HCT116 (cell line): ENCODE data around the gene PRKAR1A.

ENCODE experiments used
- ELF1 ChIP-seq: IDR thresholded peaks from 2 replicates; pipeline ENCODE4 v1.6.1; 2012; ENCODE audit warnings: low read depth, borderline replicate concordance
- POLR2A ChIP-seq: IDR thresholded peaks from 2 replicates; pipeline ENCODE4 v1.7.0; 2011; ENCODE audit warnings: borderline replicate concordance; ENCODE audit not compliant: insufficient read depth, insufficient read length; ENCODE audit errors: extremely low read depth
- POLR2AphosphoS5 ChIP-seq: IDR thresholded peaks from 2 replicates; pipeline ENCODE4 v1.6.1; 2011; ENCODE audit warnings: mild to moderate bottlenecking, low read depth, low read length, moderate library complexity
- RAD21 ChIP-seq: IDR thresholded peaks from 2 replicates; pipeline ENCODE4 v1.6.1; 2012; ENCODE audit warnings: low read depth, mild to moderate bottlenecking
- SP1 ChIP-seq: IDR thresholded peaks from 2 replicates; pipeline ENCODE4 v1.6.1; 2012; ENCODE audit warnings: low read depth
- TCF7L2 ChIP-seq: IDR thresholded peaks from 2 replicates; pipeline ENCODE4 v1.7.0; 2011; ENCODE audit warnings: borderline replicate concordance, inconsistent platforms; ENCODE audit not compliant: insufficient read depth, insufficient read length; ENCODE audit errors: extremely low read depth
- TF ChIP-seq, protein P1 (sequence below): IDR thresholded peaks from 2 replicates; pipeline ENCODE4 v1.6.1; 2012; ENCODE audit warnings: low read depth

DNA sequence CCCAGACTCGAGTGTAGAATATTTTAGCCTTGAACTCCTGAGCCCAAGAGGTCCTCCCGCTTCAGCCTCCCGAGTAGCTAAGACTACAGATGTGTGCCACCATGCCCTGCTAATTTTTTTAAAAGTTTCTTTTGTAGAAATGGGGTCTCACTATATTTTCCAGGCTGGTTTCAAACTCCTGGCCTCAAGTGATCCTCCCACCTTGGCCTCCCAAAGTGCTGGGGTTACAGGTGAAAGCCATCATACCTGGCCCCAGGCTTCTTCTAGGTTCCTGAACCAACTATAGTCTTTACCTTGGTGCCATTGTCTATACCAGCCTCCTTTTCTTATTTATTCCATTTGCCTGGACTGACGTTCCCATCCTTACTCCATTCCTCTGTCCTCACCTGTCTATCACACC lies 17.1 kb upstream of the PRKAR1A start:
- no peak for TF ChIP-seq RAD21
- TF ChIP-seq SP1 = no peak
- TF ChIP-seq, protein P1, sequence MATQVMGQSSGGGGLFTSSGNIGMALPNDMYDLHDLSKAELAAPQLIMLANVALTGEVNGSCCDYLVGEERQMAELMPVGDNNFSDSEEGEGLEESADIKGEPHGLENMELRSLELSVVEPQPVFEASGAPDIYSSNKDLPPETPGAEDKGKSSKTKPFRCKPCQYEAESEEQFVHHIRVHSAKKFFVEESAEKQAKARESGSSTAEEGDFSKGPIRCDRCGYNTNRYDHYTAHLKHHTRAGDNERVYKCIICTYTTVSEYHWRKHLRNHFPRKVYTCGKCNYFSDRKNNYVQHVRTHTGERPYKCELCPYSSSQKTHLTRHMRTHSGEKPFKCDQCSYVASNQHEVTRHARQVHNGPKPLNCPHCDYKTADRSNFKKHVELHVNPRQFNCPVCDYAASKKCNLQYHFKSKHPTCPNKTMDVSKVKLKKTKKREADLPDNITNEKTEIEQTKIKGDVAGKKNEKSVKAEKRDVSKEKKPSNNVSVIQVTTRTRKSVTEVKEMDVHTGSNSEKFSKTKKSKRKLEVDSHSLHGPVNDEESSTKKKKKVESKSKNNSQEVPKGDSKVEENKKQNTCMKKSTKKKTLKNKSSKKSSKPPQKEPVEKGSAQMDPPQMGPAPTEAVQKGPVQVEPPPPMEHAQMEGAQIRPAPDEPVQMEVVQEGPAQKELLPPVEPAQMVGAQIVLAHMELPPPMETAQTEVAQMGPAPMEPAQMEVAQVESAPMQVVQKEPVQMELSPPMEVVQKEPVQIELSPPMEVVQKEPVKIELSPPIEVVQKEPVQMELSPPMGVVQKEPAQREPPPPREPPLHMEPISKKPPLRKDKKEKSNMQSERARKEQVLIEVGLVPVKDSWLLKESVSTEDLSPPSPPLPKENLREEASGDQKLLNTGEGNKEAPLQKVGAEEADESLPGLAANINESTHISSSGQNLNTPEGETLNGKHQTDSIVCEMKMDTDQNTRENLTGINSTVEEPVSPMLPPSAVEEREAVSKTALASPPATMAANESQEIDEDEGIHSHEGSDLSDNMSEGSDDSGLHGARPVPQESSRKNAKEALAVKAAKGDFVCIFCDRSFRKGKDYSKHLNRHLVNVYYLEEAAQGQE = no peak
- TF ChIP-seq POLR2AphosphoS5 = no peak
- TF ChIP-seq POLR2A = no peak
- no peak for TF ChIP-seq TCF7L2
- TF ChIP-seq ELF1 = no peak
